SK-N-MC (cell line): Measurements from ENCODE around the gene CLEC2A.
A peak's percentile ranks its signal among the peaks of the same experiment; 100 is the strongest.

Experiments
- DNase-seq: peaks from one replicate; pipeline ENCODE4 v3.0.0-alpha.2; 2011; ENCODE audit warnings: low read depth, low spot score
- H3K27ac ChIP-seq: fragments of 200-600 bp; sonication (generic); 2 replicates; pipeline ENCODE4 v1.5.1; 2016; ENCODE audit warnings: mixed run types
- H3K36me3 ChIP-seq: fragments of 200-600 bp; sonication (generic); 2 replicates; pipeline ENCODE4 v1.6.1; 2017; ENCODE audit warnings: antibody characterized with exemption, low read length, mixed read lengths; ENCODE audit not compliant: insufficient read depth
- H3K4me3 ChIP-seq: fragments of 200-600 bp; sonication (generic); 2 replicates; pipeline ENCODE4 v1.5.1; 2016
- H3K9ac ChIP-seq: fragments of 200-600 bp; sonication (generic); 2 replicates; pipeline ENCODE4 v1.8.0; 2017; ENCODE audit warnings: mixed run types, mixed read lengths; ENCODE audit not compliant: insufficient read length
- H3K9me3 ChIP-seq: fragments of 200-600 bp; sonication (generic); 2 replicates; pipeline ENCODE4 v1.6.1; 2017; ENCODE audit warnings: low read depth, mild to moderate bottlenecking, antibody characterized with exemption, low read length, moderate library complexity, mixed read lengths
- EZH2 ChIP-seq: fragments of 200-600 bp; sonication (generic); IDR thresholded peaks from one replicate; pipeline ENCODE4 v1.6.1; 2017; ENCODE audit warnings: antibody characterized with exemption
- FOXP2 ChIP-seq: optimal IDR thresholded peaks from 2 replicates; pipeline ENCODE3; 2011; ENCODE audit warnings: mild to moderate bottlenecking, moderate library complexity; ENCODE audit not compliant: insufficient read depth; ENCODE audit errors: extremely low read length, control extremely low read depth
- POLR2AphosphoS5 ChIP-seq: IDR thresholded peaks from 2 replicates; pipeline ENCODE4 v1.6.1; 2012; ENCODE audit warnings: mild to moderate bottlenecking, low read depth, low read length, borderline replicate concordance

CLEC2A gene

GRCh38 chr12:9944391-9944790 lies 12.2 kb upstream of the CLEC2A start:
- H3K9me3 ChIP-seq: no peaks in the 10 kb centered on the region
- no peak overlapping the region for H3K9ac ChIP-seq
- H3K27ac ChIP-seq: no peak overlapping the region
- H3K36me3 ChIP-seq: no peaks in the 10 kb centered on the region
- TF ChIP-seq POLR2AphosphoS5: no peak; the same call in 1 of the 2 replicates
- TF ChIP-seq FOXP2: no peak
- TF ChIP-seq EZH2: no peak
- H3K4me3 ChIP-seq: no peak overlapping the region
- no peak for DNase-seq

GRCh38 chr12:9943240-9943639 lies 11.1 kb upstream of the CLEC2A start:
- Histone ChIP-seq H3K36me3 (no peaks in the 10 kb centered on the region), H3K9me3 (no peaks in the 10 kb centered on the region), H3K9ac (no peak overlapping the region), H3K27ac (no peak overlapping the region), H3K4me3 (0 out of 2 replicates have a peak overlapping the region, but pooled peaks have one; percentile 25)
- no peak for DNase-seq
- no peak for TF ChIP-seq EZH2
- TF ChIP-seq FOXP2: no peak

GRCh38 chr12:9941838-9942237 lies 9.7 kb upstream of the CLEC2A start:
- Histone ChIP-seq H3K36me3 (no peaks in the 10 kb centered on the region), H3K4me3 (no peak overlapping the region), H3K9ac (no peak overlapping the region), H3K9me3 (no peaks in the 10 kb centered on the region), H3K27ac (no peak overlapping the region)
- no peak for DNase-seq
- TF ChIP-seq EZH2 (no peak), POLR2AphosphoS5 (no peak), FOXP2 (no peak)

GRCh38 chr12:9940375-9940774 lies 8.2 kb upstream of the CLEC2A start:
- TF ChIP-seq EZH2 (no peak), POLR2AphosphoS5 (no peak), FOXP2 (no peak)
- no peak overlapping the region for H3K9ac ChIP-seq
- no peaks in the 10 kb centered on the region for H3K9me3 ChIP-seq
- no peaks in the 10 kb centered on the region for H3K36me3 ChIP-seq
- H3K27ac ChIP-seq: no peak overlapping the region
- H3K4me3 ChIP-seq: no peak overlapping the region
- DNase-seq: no peak

- H3K36me3 ChIP-seq: no peaks in the 10 kb centered on the region
- H3K27ac ChIP-seq: no peak overlapping the region
- no peaks in the 10 kb centered on the region for H3K9me3 ChIP-seq
- H3K9ac ChIP-seq: no peak overlapping the region
- no peak overlapping the region for H3K4me3 ChIP-seq
- no peak for DNase-seq
- TF ChIP-seq POLR2AphosphoS5 (no peak), FOXP2 (no peak), EZH2 (no peak)
Measured at GRCh38 chr12:9936591-9936990, 4.4 kb upstream of the CLEC2A start.

GRCh38 chr12:9935026-9935425 lies 2.9 kb upstream of the CLEC2A start:
- Histone ChIP-seq H3K36me3 (no peaks in the 10 kb centered on the region), H3K4me3 (no peak overlapping the region), H3K27ac (no peak overlapping the region), H3K9me3 (no peaks in the 10 kb centered on the region), H3K9ac (no peak overlapping the region)
- no peak for TF ChIP-seq EZH2
- TF ChIP-seq POLR2AphosphoS5: no peak
- no peak for TF ChIP-seq FOXP2
- no peak for DNase-seq

- no peak overlapping the region for H3K9ac ChIP-seq
- TF ChIP-seq POLR2AphosphoS5 (no peak), EZH2 (no peak), FOXP2 (no peak)
- no peaks in the 10 kb centered on the region for H3K9me3 ChIP-seq
- H3K4me3 ChIP-seq: no peak overlapping the region
- no peak for DNase-seq
- H3K36me3 ChIP-seq: no peaks in the 10 kb centered on the region
- H3K27ac ChIP-seq: no peak overlapping the region
Measured at GRCh38 chr12:9933958-9934357, 1.8 kb upstream of the CLEC2A start.

- H3K9ac ChIP-seq: no peak overlapping the region
- no peak for DNase-seq
- H3K27ac ChIP-seq: no peak overlapping the region
- no peaks in the 10 kb centered on the region for H3K36me3 ChIP-seq
- H3K9me3 ChIP-seq: no peaks in the 10 kb centered on the region
- TF ChIP-seq EZH2 (no peak), FOXP2 (no peak), POLR2AphosphoS5 (no peak)
- no peak overlapping the region for H3K4me3 ChIP-seq
Measured at GRCh38 chr12:9931245-9931644, 925 bp downstream of the CLEC2A start.

- no peak for DNase-seq
- Histone ChIP-seq H3K27ac (no peak overlapping the region), H3K4me3 (no peak overlapping the region), H3K9ac (no peak overlapping the region), H3K36me3 (no peaks in the 10 kb centered on the region), H3K9me3 (no peaks in the 10 kb centered on the region)
- no peak for TF ChIP-seq EZH2
- no peak for TF ChIP-seq FOXP2
Measured at GRCh38 chr12:9928607-9929006, 3.6 kb downstream of the CLEC2A start.
